Omental fat pad (tissue), 4 donors: ENCODE data around the gene REV1. TPM values are rescaled to one million over a fixed set of nuclear protein-coding genes. Genes with fewer than 3 reads are reported as not detected.
"Not testable (repeated sequence)": the region's sequence is repeated elsewhere in the genome, so short reads cannot be mapped to it uniquely, and the experiment has no call there.

Source experiments
- ATAC-seq: fragments of 150-250 bp; one replicate; pipeline ENCODE4 v1.9.1; 2016; ENCODE audit warnings: mild to moderate bottlenecking, moderate library complexity; ENCODE audit not compliant: low FRiP score
- DNase-seq: peaks from one replicate; pipeline ENCODE4 v3.0.0-alpha.2; 2019; ENCODE audit warnings: low spot score
- CTCF ChIP-seq, 3 donors: fragments of 450-650 bp; IDR thresholded peaks; one replicate each; pipeline ENCODE4 v1.5.1; 2016 to 2017; ENCODE audit warnings: antibody characterized with exemption in 3 of 3, mild to moderate bottlenecking in 3 of 3, moderate library complexity in 2 of 3
- total RNA-seq, 4 donors: library from RNA; depleted of rRNA; stranded (reverse); fragments of >200 nt; gene quantifications; one replicate each; pipeline ENCODE4 v1.1.0, GENCODE V29; 2016

REV1 gene
- total RNA-seq, 4 donors from 2014 or later, result 33.5 to 76.1 (median 51.5) TPM

- DNase-seq, result no peak
- ATAC-seq, result no peak
- TF ChIP-seq CTCF (IDR thresholded peaks at IDR 0.05), result no peak
Observed at GRCh38 chr2:99477054-99477453, 12.8 kb downstream of the REV1 start.

DNA sequence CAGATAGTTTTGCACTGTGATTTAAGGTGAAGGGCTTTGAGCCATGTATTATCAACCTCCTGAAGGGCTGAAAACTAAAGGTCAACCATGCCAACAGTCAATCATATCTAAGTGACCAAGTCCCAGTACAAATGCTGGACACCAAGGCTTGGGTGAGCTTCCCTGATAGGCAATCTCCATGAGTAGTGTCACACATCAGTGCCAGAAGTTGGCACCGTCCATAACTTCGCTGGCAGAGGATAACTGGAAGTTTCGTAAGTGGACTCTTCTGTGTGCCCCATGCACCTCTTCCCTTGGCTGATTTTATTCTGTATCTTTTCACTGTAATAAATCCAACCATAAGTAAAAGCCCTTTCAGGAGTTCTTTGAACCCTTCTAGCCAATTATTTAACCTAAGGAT is 13.2 kb downstream of the REV1 start:
- TF ChIP-seq CTCF (IDR thresholded peaks at IDR 0.05), result no peak
- DNase-seq, result no peak
- no peak for ATAC-seq

DNA sequence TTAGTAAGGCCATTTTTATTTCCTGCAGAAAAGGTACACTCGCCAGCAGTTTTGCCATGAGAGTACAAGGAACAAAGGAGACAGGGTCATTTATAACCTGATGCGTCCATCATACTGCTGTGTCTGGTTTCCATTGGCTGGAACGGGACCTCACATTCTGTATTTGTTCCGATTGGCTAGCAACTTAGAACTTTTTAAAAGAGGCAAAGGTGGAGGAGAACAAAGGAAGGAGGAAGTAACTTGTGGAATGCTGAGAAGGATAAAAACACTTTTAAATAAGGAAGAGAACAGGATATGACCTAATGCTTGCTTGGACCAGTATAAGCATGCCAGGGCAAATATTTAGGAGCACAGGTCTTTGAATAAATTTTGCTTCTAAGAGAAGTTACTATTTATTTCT is 14.7 kb downstream of the REV1 start:
- ATAC-seq, DNase-seq: not testable (repeated sequence)

DNA sequence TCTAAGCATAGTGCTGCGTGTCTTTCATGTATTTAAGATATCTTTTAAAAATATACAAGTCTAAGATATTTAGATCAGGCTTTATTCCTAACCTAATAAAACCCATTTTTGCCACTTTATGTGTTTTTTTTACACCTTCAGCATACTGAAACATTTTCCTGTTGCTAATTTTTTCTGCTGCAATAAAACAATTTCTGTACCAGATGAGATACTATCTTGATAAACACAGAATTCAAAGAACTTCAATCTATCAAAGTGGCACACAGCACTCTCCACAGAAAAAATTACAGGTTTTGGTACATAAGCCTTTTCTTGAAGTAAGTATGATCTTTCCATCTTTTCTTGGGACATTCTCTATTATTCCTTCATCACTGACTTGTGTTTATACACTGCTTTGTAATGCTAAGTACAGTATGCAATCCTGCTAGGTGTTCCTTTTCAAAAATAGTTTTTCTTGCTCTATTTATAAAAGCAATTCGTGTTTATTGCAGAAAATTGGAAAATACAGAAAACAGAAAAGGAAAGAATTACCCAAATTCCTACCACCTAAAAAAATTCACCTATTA is 16.2 kb downstream of the REV1 start:
- ATAC-seq, result no peak
- DNase-seq, result no peak
- no peak for TF ChIP-seq CTCF (IDR thresholded peaks at IDR 0.05)

- no peak for ATAC-seq
Observed at GRCh38 chr2:99472600-99472960, 17.2 kb downstream of the REV1 start.

DNA sequence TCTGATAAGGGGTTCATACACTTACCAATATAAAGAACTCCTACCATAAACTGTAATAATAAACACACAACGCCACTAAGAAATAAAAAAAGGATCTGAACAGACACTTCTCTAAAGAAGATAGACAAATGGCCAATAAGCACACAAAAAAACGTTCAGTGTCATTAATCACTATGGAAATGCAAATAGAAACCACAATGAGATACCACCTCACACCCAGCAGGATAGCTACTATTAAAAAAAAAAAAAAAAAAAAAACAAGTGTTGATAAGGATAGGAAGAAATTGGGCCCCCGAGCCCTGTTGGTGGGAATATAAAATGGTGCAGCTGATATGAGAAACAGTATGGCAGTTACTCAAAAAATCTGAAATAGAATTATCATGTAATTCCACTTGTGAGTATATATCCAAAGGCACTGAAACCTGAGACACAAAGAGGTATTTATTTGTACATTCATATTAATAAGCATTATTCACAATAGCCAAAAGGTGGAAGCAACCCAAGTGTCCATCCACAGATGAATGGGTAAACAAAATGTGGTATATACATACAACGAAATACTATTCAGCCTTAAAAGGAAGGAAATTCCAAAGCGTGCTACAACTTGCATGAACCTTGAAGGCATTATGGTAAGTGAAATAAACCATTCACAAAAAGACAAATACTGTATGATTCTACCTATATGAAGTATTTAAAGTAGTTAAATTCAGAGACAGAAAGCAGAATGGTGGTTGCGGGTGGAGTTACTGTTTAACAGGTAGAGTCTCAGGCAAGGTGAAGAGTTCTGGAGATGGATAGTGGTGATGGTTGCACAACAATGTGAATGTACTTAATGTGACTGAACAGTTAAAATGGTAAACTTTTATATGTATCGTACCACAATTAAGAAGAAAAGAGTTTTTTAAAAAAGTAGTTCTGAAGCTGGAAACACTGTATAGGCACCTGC is 17.9 kb downstream of the REV1 start:
- ATAC-seq (no peak), DNase-seq (no peak)
- no peak for TF ChIP-seq CTCF (IDR thresholded peaks at IDR 0.05)

More at GRCh38 chr2:99472600-99472960, 17.2 kb downstream of the REV1 start:
- no peak for DNase-seq
- TF ChIP-seq CTCF (IDR thresholded peaks at IDR 0.05), result no peak

- no peak for DNase-seq
- ATAC-seq, result no peak
- no peak for TF ChIP-seq CTCF (IDR thresholded peaks at IDR 0.05)
Observed at GRCh38 chr2:99470957-99471356, 18.9 kb downstream of the REV1 start.

DNA sequence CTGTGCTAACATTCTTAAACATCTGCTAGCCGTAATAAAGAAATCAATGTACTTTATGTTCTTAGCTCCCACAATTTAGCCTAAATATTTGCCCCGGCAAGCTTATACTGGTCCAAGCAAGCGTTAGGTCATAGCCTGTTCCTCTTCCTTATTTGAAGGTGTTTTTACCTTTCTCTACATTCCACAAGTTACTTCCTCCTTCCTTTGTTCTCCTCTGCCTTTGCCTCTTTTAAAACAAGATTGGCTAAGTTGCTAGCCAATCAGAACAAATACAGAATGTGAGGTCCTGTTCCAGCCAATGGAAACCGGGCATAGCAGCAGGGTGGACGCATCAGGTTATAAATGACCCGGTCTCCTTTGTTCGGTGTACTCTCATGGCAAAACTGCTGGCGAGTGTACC is 19.4 kb downstream of the REV1 start:
- DNase-seq, ATAC-seq: not testable (repeated sequence)
